Measurements from ENCODE around the gene IMPA2.
"Not testable (repeated sequence)": the region's sequence is repeated elsewhere in the genome, so short reads cannot be mapped to it uniquely, and the experiment has no call there.

IMPA2 gene

GRCh38 chr18:12034241-12035100, 53.2 kb downstream of the IMPA2 start:
- Histone ChIP-seq H3K4me3 (ENCODE audit: low read depth, low read length) (no peak overlapping the region), H3K27me3 (ENCODE audit: control insufficient read depth, insufficient read depth, low read length) (peaks cover 12% of the 10 kb centered on the region)

GRCh38 chr18:12035481-12035880, 54.2 kb downstream of the IMPA2 start:
- Histone ChIP-seq H3K4me3 (ENCODE audit: low read depth, low read length) (no peak overlapping the region), H3K4me1 (ENCODE audit: control insufficient read depth, insufficient read depth, low read length) (peaks cover 3% of the 10 kb centered on the region), H3K36me3 (ENCODE audit: control insufficient read depth, insufficient read depth, low read length) (no peaks in the 10 kb centered on the region), H3K27me3 (ENCODE audit: control insufficient read depth, insufficient read depth, low read length) (peaks cover 12% of the 10 kb centered on the region), H3K9me3 (ENCODE audit: control insufficient read depth, insufficient read depth, low read length) (no peaks in the 10 kb centered on the region), H3K9ac (ENCODE audit: low read depth, low read length) (no peak overlapping the region)

More at GRCh38 chr18:12034241-12035100, 53.2 kb downstream of the IMPA2 start:
- Histone ChIP-seq H3K9me3 (ENCODE audit: control insufficient read depth, insufficient read depth, low read length) (no peaks in the 10 kb centered on the region), H3K36me3 (ENCODE audit: control insufficient read depth, insufficient read depth, low read length) (no peaks in the 10 kb centered on the region), H3K9ac (ENCODE audit: low read depth, low read length) (no peak overlapping the region), H3K4me1 (ENCODE audit: control insufficient read depth, insufficient read depth, low read length) (peaks cover 3% of the 10 kb centered on the region)

- H3K4me3 ChIP-seq (ENCODE audit: low read depth, low read length), result no peak overlapping the region
- peaks cover 12% of the 10 kb centered on the region for H3K27me3 ChIP-seq (ENCODE audit: control insufficient read depth, insufficient read depth, low read length)
Observed at GRCh38 chr18:12036201-12036751, 55.0 kb downstream of the IMPA2 start.

GRCh38 chr18:12038082-12038638, 56.9 kb downstream of the IMPA2 start:
- Histone ChIP-seq H3K27me3 (ENCODE audit: control insufficient read depth, insufficient read depth, low read length) (peaks cover 12% of the 10 kb centered on the region), H3K4me3 (ENCODE audit: low read depth, low read length) (peak overlapping the region; percentile 73), H3K9me3 (ENCODE audit: control insufficient read depth, insufficient read depth, low read length) (no peaks in the 10 kb centered on the region), H3K36me3 (ENCODE audit: control insufficient read depth, insufficient read depth, low read length) (no peaks in the 10 kb centered on the region), H3K4me1 (ENCODE audit: control insufficient read depth, insufficient read depth, low read length) (peaks cover 3% of the 10 kb centered on the region), H3K9ac (ENCODE audit: low read depth, low read length) (no peak overlapping the region)

More at GRCh38 chr18:12036201-12036751, 55.0 kb downstream of the IMPA2 start:
- Histone ChIP-seq H3K36me3 (ENCODE audit: control insufficient read depth, insufficient read depth, low read length) (no peaks in the 10 kb centered on the region), H3K9ac (ENCODE audit: low read depth, low read length) (no peak overlapping the region), H3K4me1 (ENCODE audit: control insufficient read depth, insufficient read depth, low read length) (peaks cover 3% of the 10 kb centered on the region), H3K9me3 (ENCODE audit: control insufficient read depth, insufficient read depth, low read length) (no peaks in the 10 kb centered on the region)

- peak overlapping the region; percentile 73 for H3K4me3 ChIP-seq (ENCODE audit: low read depth, low read length)
- no peaks in the 10 kb centered on the region for H3K36me3 ChIP-seq (ENCODE audit: control insufficient read depth, insufficient read depth, low read length)
- H3K9me3 ChIP-seq (ENCODE audit: control insufficient read depth, insufficient read depth, low read length), result no peaks in the 10 kb centered on the region
- no peak overlapping the region for H3K9ac ChIP-seq (ENCODE audit: low read depth, low read length)
- H3K4me1 ChIP-seq (ENCODE audit: control insufficient read depth, insufficient read depth, low read length), result peaks cover 3% of the 10 kb centered on the region
- H3K27me3 ChIP-seq (ENCODE audit: control insufficient read depth, insufficient read depth, low read length), result peaks cover 12% of the 10 kb centered on the region
Observed at GRCh38 chr18:12038639-12039539, 57.6 kb downstream of the IMPA2 start.

GRCh38 chr18:12039540-12039930, 58.2 kb downstream of the IMPA2 start:
- H3K4me3 ChIP-seq (ENCODE audit: low read depth, low read length); H3K9ac ChIP-seq (ENCODE audit: low read depth, low read length); H3K4me1 ChIP-seq (ENCODE audit: control insufficient read depth, insufficient read depth, low read length); H3K36me3 ChIP-seq (ENCODE audit: control insufficient read depth, insufficient read depth, low read length); H3K9me3 ChIP-seq (ENCODE audit: control insufficient read depth, insufficient read depth, low read length): not testable (repeated sequence)
- peaks cover 12% of the 10 kb centered on the region for H3K27me3 ChIP-seq (ENCODE audit: control insufficient read depth, insufficient read depth, low read length)

GRCh38 chr18:12041561-12041960, 60.3 kb downstream of the IMPA2 start:
- H3K36me3 ChIP-seq (ENCODE audit: control insufficient read depth, insufficient read depth, low read length), result no peaks in the 10 kb centered on the region
- H3K27me3 ChIP-seq (ENCODE audit: control insufficient read depth, insufficient read depth, low read length), result peaks cover 12% of the 10 kb centered on the region
- no peak overlapping the region for H3K9ac ChIP-seq (ENCODE audit: low read depth, low read length)
- no peak overlapping the region for H3K4me3 ChIP-seq (ENCODE audit: low read depth, low read length)
- H3K4me1 ChIP-seq (ENCODE audit: control insufficient read depth, insufficient read depth, low read length), result peaks cover 3% of the 10 kb centered on the region
- H3K9me3 ChIP-seq (ENCODE audit: control insufficient read depth, insufficient read depth, low read length), result no peaks in the 10 kb centered on the region

- no peak overlapping the region for H3K4me3 ChIP-seq (ENCODE audit: low read depth, low read length)
- no peaks in the 10 kb centered on the region for H3K27me3 ChIP-seq (ENCODE audit: control insufficient read depth, insufficient read depth, low read length)
- H3K4me1 ChIP-seq (ENCODE audit: control insufficient read depth, insufficient read depth, low read length), result no peaks in the 10 kb centered on the region
- no peaks in the 10 kb centered on the region for H3K9me3 ChIP-seq (ENCODE audit: control insufficient read depth, insufficient read depth, low read length)
- H3K36me3 ChIP-seq (ENCODE audit: control insufficient read depth, insufficient read depth, low read length), result no peaks in the 10 kb centered on the region
- H3K9ac ChIP-seq (ENCODE audit: low read depth, low read length), result no peak overlapping the region
Observed at GRCh38 chr18:12043811-12044210, 62.5 kb downstream of the IMPA2 start.

GRCh38 chr18:12044591-12044990, 63.3 kb downstream of the IMPA2 start:
- H3K4me1 ChIP-seq (ENCODE audit: control insufficient read depth, insufficient read depth, low read length), result no peaks in the 10 kb centered on the region
- no peaks in the 10 kb centered on the region for H3K9me3 ChIP-seq (ENCODE audit: control insufficient read depth, insufficient read depth, low read length)
- no peak overlapping the region for H3K4me3 ChIP-seq (ENCODE audit: low read depth, low read length)
- no peaks in the 10 kb centered on the region for H3K36me3 ChIP-seq (ENCODE audit: control insufficient read depth, insufficient read depth, low read length)
- H3K9ac ChIP-seq (ENCODE audit: low read depth, low read length), result no peak overlapping the region
- H3K27me3 ChIP-seq (ENCODE audit: control insufficient read depth, insufficient read depth, low read length), result no peaks in the 10 kb centered on the region

- Histone ChIP-seq H3K27me3 (ENCODE audit: control insufficient read depth, insufficient read depth, low read length) (no peaks in the 10 kb centered on the region), H3K36me3 (ENCODE audit: control insufficient read depth, insufficient read depth, low read length) (no peaks in the 10 kb centered on the region), H3K4me1 (ENCODE audit: control insufficient read depth, insufficient read depth, low read length) (no peaks in the 10 kb centered on the region)
Observed at GRCh38 chr18:12046046-12046750, 64.9 kb downstream of the IMPA2 start.

More at GRCh38 chr18:12046046-12046750, 64.9 kb downstream of the IMPA2 start:
- no peaks in the 10 kb centered on the region for H3K9me3 ChIP-seq (ENCODE audit: control insufficient read depth, insufficient read depth, low read length)
- H3K9ac ChIP-seq (ENCODE audit: low read depth, low read length), result no peak overlapping the region
- no peak overlapping the region for H3K4me3 ChIP-seq (ENCODE audit: low read depth, low read length)

All from iPS-15b (cell line).